Retina (tissue), 1 donor: Measurements from ENCODE around the gene E4F1.

Source experiments
- DNase-seq: peaks from one replicate; pipeline ENCODE4 v3.0.0-alpha.2; 2016

Gene E4F1

DNA sequence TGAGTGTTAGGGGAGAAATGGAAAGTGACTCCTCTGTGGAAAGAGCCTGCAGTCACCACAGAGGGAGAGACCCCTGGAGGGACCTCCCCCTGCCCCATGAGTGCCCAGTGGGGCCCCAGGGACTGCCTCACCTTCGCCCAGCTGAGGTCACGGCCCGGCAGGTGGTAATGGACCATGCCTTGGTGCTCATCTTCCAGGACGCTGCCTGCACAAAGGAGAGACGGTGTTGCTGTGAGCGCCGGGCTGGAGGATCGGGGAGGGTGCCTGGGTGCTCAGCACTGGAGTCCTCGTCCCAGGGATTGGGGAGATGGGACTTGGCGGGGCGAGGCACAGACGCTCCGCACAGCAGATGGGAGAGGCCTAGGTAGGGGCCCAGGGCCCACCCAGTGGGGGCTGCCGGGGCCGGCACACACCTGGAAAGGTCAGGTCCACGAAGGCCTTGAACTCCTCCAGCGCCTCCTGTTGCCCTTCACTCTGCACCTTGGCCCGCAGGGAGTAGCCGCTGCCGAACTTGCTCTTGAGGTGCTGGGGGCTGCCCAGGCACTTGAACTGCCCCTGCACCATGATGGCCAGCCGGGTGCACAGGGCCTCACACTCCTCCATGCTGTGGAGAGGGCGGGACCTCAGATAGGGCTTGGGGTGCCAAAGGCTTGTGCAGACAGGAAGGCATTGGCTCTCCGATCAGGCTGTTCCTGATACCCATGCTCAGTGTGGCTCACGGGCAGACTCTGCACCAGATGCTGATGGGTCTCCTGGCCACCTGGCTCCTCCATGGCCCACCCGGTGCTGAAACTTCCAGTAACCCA, 54.3 kb downstream of the E4F1 start:
- no peak for DNase-seq

DNA sequence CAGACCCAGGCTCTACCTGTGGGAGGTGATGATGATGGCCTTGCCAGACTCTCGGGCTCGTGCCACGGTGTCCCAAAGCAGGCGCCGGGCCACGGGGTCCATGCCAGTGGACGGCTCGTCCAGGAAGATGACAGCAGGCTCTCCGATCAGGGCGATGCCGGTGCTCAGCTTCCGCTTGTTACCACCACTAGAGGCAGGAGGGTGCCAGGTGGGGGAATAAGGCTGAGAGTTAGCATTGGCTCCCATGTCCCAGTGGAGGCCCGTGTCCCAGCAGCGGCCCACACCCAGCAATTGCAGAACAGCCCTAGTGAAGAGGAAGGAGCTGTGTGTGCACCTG, 54.8 kb downstream of the E4F1 start:
- no peak for DNase-seq

DNA sequence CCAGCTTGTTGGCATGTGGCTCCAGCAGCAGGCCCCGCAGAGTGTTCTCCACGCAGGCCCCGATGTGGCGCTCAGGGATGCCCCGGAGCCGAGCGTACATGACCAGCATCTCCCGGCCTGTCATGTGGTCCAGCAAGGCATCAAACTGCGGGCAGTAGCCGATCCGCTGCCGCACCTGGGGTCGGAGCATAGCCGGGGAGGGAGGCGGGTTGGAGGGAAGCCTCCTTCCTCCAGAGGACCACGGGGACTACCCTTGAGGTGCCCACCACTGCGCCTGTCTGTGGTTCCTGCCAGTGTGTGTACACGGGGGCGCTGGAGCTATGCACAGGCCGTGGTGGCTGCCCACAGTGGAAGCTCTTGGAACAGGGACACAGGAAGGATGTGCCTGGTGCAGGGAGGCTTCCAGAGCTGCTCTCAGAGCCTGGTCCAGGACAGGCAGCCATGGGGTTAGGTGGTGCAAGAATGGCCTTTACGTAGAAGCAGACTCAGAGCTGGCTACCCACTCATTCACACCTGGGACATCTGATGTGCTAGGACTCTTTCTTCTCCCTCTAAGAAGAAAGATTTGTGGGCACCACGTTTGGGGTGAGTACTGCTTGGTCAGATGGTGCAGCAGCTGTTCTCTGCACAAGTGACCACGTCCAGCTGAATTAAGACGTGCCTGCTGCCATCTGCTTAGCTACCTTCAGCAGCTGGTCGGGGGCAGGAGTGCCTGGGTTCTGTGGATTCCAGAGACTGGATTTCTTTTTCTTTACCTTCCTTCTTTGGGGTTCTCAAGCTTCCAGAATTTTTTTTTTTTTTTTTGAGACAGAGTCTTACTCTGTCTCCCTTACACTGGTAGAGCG, 55.8 kb downstream of the E4F1 start:
- DNase-seq = no peak

DNA sequence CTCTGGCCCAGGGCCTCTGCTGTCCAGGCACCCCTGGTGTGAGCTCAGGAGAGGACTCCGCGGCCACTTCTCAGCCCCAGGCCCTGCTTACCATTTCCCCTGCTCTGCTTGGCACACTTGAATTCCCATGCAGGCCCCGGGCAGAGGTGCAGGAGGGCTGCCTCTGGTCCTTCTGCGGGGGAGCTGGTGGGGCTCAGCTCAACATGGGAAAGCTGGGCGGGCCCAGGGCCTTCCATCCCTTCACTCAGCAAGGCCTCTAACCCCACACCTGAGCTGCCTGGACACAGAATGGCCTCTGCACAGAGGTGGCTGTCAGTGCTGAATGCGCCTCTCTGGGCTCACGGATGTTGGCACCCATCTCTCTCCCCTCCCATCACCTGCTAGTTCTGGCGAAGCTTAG, 57.1 kb downstream of the E4F1 start:
- DNase-seq = no peak

DNA sequence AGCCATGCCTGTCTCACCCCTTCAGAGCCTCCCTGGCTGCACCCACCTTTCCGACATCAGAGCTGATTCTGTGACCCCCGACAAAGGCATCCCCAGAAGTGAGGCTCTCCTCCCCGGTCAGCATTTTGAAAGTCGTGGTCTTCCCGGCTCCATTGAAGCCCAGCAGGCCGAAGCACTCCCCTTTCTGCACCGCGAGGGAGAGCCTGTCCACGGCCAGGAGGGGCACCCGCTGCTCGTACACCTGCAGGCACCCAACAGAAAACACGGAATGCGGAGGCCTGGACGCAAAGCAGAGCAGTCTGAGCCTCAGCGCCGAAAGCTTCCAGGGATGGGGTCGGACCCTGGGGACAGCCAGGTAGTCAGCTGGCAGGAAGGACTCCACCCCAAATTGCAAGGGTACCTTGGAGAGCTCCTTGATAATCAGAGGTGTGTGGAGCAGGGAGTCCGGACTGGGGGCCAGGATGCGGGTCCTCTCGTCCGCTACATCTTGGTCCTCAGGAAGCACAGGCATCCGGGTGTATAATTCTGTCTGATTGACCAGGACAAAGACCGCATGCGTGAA, 57.7 kb downstream of the E4F1 start:
- no peak for DNase-seq

DNA sequence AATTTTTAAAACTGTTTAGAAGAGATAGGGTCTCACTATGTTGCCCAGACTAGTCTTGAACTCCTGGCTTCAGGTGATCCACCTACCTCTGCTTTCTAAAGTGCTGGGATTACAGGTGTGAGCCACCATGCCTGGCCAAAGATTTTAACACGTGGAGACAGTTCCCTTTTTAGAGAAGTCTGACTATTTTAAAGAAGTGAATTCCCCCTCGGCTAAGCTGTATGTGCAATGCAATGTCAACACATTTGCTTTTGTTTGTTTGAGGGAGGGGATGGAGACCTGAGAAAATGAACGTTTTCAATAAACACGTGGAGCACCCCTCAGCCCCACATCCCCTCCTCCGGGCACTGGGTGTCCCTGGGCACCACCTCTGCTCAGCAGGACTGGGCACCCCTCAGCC, 58.9 kb downstream of the E4F1 start:
- DNase-seq = no peak

DNA sequence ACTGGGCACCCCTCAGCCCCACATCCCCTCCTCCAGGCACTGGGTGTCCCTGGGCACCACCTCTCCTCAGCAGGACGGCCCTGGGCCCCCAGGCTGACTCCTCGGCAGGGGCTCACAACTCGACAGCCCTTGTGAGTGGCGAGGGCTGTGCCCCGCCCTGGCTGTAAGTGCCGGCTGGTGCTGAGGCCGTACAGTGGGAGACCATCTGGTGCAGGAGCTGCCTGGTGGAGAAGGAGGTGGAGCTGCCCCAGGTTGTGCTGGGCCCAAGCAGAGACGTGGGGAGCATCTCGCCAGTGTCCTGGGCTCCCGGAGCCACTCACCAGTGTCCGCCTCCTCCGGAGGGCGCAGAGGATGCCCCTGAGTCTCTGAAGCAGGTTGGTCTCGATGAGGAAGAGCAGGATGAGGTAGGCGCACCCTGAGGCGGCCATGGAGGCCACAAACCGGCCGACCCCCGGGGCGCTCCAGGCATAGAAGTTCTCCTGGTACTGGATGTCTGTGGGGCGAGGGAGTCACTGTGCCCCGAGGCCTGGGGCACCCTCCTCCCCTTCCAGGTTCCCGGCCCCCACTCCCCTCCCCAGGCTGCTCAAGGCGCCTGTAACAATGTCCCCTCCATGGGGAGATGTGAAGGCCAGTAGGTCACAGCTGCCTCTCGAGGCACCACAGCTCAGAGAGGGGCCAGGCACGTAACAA, 59.6 kb downstream of the E4F1 start:
- no peak for DNase-seq

DNA sequence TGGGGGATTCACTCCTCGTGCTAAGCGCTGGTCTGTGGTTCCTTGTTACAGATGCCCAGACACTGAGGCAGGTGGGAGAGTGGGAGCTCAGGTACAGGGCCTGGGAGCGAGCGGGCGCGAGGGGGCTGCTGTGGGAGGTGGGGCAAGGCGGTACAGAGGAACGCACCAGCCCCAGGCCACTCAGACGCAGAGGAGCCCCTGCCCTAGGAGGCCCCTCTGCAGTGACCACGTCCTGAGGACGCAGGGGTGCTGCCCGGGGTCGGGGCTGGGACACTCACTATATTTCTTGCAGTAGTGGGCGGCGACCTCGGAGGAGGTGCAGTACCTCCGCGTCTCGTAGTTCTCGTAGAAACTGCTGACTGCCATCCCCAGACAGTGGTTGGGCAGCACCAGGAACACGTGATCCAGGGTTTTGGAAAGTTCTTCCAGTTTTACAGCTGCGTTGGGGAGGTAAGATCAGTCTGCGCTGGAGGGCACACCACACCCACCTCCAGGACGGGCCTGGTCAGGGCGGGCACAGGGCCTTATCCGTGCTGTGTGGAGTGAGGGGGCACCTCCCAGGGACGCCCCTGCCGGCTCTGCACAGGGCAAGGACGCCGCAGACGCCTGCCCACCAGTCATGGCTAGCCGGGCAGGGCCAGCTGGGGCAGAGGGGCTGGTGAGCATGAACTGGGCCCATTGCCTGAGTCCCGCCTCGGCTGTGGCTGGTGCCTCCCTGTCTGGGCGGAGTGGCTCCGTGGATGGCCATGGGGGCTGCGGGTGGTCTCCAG, 60.8 kb downstream of the E4F1 start:
- no peak for DNase-seq

DNA sequence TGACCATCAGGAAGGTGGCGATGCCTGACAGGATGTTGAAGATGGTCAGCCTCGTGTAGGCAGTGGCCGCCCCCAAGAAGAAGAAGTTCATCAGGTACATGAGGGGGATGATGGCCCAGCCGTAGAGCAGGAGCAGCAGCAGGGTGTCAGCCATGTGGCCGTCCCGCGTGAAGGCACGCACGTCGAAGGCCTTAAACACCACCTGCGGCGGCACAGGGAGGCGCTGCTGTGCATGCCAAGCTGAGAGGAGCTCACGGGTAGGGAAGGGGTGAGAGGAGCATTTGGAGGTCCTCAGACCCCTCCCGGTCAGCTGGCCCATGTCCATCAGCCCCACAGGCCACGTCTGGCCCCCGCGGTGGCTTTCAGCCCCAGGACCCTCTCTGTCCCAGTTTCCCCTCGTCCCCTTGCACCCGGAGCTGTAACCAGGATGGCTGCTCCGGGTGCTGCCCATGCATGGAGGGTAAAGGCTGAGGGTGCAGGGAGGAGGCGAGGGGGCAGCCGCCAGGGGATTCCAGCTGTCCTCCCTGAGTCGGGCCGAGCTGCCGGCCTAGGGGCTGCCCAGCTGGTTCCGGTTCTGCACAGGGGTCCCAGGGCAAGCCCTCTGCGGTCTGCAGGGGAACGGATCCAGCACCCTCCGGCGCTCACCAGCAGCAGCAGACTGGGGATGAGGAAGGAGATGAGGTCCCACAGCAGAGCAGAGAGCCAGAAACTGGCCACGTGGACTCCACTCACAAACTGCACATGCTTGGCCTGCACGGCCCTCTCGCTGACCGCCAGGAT, 61.6 kb downstream of the E4F1 start:
- no peak for DNase-seq
